ENCODE results near the gene PPP6R3. TPM values are rescaled to one million over a fixed set of nuclear protein-coding genes. Genes with fewer than 3 reads are reported as not detected.

The PPP6R3 gene
- polyA plus RNA-seq, 1 of the 3 experiments (the other 2 are of a cell fraction): 28.1 TPM

DNA sequence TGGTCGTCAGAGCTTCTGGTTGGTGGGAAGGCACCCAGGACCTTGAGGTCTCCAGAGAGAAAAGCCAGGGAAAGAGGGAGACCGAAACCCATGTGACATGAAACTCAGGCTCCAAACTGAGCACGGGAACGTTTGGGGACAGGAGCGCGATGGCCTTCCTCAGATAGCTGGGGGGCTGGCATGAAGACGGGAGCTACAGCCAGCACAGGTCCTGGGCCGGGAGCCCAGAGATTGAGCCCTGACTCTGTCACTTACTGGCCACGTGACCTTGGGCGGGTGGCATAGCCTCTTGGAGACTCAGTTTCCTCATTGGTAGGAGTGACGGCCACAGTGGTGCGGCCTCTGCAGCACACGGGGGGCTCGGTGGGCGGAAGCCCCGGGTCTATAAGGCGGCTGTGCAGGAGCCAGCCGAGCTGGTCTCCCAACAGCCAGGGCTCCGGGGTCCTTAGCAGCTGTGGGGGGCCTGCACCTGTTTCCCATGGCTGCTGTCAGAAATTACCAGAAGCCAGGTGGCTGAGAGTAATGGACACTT lies 36.4 kb upstream of the PPP6R3 start:
- H4K20me1 ChIP-seq (ENCODE audit: insufficient read depth): no peaks in the 10 kb centered on the region
- CTCF ChIA-PET: no interaction called here
- no peak for DNase-seq
- H3K27me3 ChIP-seq (ENCODE audit: insufficient read depth): no peaks in the 10 kb centered on the region
- 100% methylated on average over 11 of the region's 19 CpGs for WGBS (ENCODE audit: low lambda C conversion rate)
- no peaks in the 10 kb centered on the region; the same call in 1 of the 2 replicates for H3K9me3 ChIP-seq
- TF ChIP-seq, protein P1, sequence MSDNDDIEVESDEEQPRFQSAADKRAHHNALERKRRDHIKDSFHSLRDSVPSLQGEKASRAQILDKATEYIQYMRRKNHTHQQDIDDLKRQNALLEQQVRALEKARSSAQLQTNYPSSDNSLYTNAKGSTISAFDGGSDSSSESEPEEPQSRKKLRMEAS (IDR thresholded peaks at IDR 0.05; ENCODE audit: low read depth): no peak
- TF ChIP-seq TEAD4 (IDR thresholded peaks at IDR 0.05; ENCODE audit: borderline replicate concordance, insufficient read depth) (no peak), ELF1 (IDR thresholded peaks at IDR 0.05) (no peak), EZH2phosphoT487 (IDR thresholded peaks at IDR 0.05; ENCODE audit: borderline replicate concordance, low read depth) (no peak), RCOR1 (IDR thresholded peaks at IDR 0.05; ENCODE audit: low read length) (no peak), NFIC (IDR thresholded peaks at IDR 0.05; ENCODE audit: borderline replicate concordance) (no peak), FOXJ3 (CRISPR knock-in tag; IDR thresholded peaks at IDR 0.05) (no peak), YY1 (IDR thresholded peaks at IDR 0.05; ENCODE audit: low read depth) (no peak), SMC3 (IDR thresholded peaks at IDR 0.05; ENCODE audit: low read depth, low read length) (no peak), SIN3A (IDR thresholded peaks at IDR 0.05; ENCODE audit: borderline replicate concordance, low read depth, low read length) (no peak), TCF12 (IDR thresholded peaks at IDR 0.05) (no peak), TAF1 (IDR thresholded peaks at IDR 0.05; ENCODE audit: borderline replicate concordance, low read depth, low read length) (no peak)
- TF ChIP-seq, protein P2, sequence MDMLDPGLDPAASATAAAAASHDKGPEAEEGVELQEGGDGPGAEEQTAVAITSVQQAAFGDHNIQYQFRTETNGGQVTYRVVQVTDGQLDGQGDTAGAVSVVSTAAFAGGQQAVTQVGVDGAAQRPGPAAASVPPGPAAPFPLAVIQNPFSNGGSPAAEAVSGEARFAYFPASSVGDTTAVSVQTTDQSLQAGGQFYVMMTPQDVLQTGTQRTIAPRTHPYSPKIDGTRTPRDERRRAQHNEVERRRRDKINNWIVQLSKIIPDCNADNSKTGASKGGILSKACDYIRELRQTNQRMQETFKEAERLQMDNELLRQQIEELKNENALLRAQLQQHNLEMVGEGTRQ (IDR thresholded peaks at IDR 0.05; ENCODE audit: borderline replicate concordance, low read depth, low read length): no peak
- POLR2A ChIA-PET: no interaction called here
- no peak overlapping the region for H3K4me3 ChIP-seq (ENCODE audit: low read depth in 2 of 2, low read length in 1 of 2)
- no peak overlapping the region for H3K9ac ChIP-seq
- no peak overlapping the region for H3K27ac ChIP-seq (ENCODE audit: low read depth in 2 of 2, low read length in 1 of 2)
- H3K4me1 ChIP-seq (ENCODE audit: control insufficient read depth in 1 of 2, insufficient read depth in 2 of 2, low read depth in 1 of 2, low read length in 1 of 2): peaks cover 0 to 2% of the 10 kb centered on the region in 2 experiments; a peak in 1 of 4 replicates
- no peak overlapping the region for H2AFZ ChIP-seq (ENCODE audit: low read depth)
- H3K36me3 ChIP-seq (replicated peaks in 1 of 2; ENCODE audit: control insufficient read depth in 1 of 2, insufficient read depth in 2 of 2, low read length in 1 of 2): peaks cover 12 to 22% of the 10 kb centered on the region in 2 experiments
- no peak overlapping the region for H3K4me2 ChIP-seq
- no peaks in the 10 kb centered on the region for H3K79me2 ChIP-seq (ENCODE audit: insufficient read depth)
- H3F3A ChIP-seq (replicated peaks; ENCODE audit: insufficient read depth): no peaks in the 10 kb centered on the region
- no peaks in the 10 kb centered on the region for H3K9me2 ChIP-seq

DNA sequence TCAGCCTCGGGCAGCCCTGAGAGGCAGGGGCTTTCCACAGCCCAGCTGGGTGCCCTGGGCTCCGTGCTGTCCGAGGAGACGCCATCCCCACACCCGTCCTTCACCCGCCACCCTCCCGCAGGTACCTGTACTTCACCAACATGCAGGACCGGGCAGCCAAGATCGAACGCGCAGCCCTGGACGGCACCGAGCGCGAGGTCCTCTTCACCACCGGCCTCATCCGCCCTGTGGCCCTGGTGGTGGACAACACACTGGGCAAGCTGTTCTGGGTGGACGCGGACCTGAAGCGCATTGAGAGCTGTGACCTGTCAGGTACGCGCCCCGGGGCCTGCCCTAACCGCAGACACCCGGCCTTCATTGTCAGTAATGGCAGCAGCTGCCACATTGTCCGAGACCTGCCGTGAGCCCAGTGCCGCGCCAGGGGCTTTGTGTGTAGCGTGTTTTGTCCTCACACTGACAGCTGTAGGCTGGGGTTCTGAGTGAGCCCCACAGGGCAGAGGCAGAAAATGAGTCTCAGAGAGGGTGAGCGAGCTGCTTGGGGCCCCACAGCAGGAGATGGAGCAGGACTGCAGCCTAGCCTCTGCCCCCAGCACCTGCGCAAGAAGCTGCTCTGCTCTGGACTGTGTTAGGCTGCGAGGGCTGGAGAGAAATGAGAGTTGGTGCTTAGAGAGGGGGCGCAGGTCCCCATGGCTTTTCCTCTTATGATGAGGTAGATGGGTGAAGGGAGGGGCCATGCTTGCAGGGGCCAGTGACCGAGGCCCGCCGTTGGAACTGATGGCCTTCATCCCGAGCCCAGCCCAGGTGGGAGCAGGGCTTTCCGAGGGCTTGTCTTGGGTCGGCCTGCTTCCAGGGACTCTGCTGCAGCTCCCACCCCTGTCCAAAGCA lies 35.3 kb upstream of the PPP6R3 start:
- Histone ChIP-seq H3K27ac (ENCODE audit: low read depth in 2 of 2, low read length in 1 of 2) (no peak overlapping the region), H3F3A (replicated peaks; ENCODE audit: insufficient read depth) (no peaks in the 10 kb centered on the region), H3K9me3 (peaks cover 7% of the 10 kb centered on the region; the same call in 1 of the 2 replicates), H2AFZ (ENCODE audit: low read depth) (no peak overlapping the region), H3K9ac (no peak overlapping the region), H3K4me1 (ENCODE audit: control insufficient read depth in 1 of 2, insufficient read depth in 2 of 2, low read depth in 1 of 2, low read length in 1 of 2) (peaks cover 0 to 2% of the 10 kb centered on the region in 2 experiments; a peak in 1 of 4 replicates), H4K20me1 (ENCODE audit: insufficient read depth) (no peaks in the 10 kb centered on the region), H3K9me2 (no peaks in the 10 kb centered on the region), H3K27me3 (ENCODE audit: insufficient read depth) (no peaks in the 10 kb centered on the region), H3K79me2 (ENCODE audit: insufficient read depth) (no peaks in the 10 kb centered on the region), H3K4me3 (ENCODE audit: low read depth in 2 of 2, low read length in 1 of 2) (no peak overlapping the region), H3K4me2 (no peak overlapping the region), H3K36me3 (replicated peaks in 1 of 2; ENCODE audit: control insufficient read depth in 1 of 2, insufficient read depth in 2 of 2, low read length in 1 of 2) (peaks cover 23 to 31% of the 10 kb centered on the region in 2 experiments)
- ChIA-PET POLR2A (no interaction called here), CTCF (interaction anchor here (1.0 kb wide), 1 partner anchor 42 kb away, joined by 3 read pairs; no protein-coding TSS in a partner anchor)
- DNase-seq: no peak
- 92% methylated on average over 32 of the region's 40 CpGs for WGBS (ENCODE audit: low lambda C conversion rate)
- no peak for TF ChIP-seq EZH2phosphoT487 (IDR thresholded peaks at IDR 0.05; ENCODE audit: borderline replicate concordance, low read depth)
- TF ChIP-seq FOXM1 (IDR thresholded peaks at IDR 0.05; ENCODE audit: low read depth): no peak
- no peak for TF ChIP-seq CHD2 (IDR thresholded peaks at IDR 0.05; ENCODE audit: low read length, partially characterized antibody)
- no peak for TF ChIP-seq POLR2AphosphoS5 (IDR thresholded peaks at IDR 0.05; ENCODE audit: low read depth, low read length)
- TF ChIP-seq FOSL2 (IDR thresholded peaks at IDR 0.05; ENCODE audit: borderline replicate concordance, low read depth): no peak
- TF ChIP-seq, protein P3, sequence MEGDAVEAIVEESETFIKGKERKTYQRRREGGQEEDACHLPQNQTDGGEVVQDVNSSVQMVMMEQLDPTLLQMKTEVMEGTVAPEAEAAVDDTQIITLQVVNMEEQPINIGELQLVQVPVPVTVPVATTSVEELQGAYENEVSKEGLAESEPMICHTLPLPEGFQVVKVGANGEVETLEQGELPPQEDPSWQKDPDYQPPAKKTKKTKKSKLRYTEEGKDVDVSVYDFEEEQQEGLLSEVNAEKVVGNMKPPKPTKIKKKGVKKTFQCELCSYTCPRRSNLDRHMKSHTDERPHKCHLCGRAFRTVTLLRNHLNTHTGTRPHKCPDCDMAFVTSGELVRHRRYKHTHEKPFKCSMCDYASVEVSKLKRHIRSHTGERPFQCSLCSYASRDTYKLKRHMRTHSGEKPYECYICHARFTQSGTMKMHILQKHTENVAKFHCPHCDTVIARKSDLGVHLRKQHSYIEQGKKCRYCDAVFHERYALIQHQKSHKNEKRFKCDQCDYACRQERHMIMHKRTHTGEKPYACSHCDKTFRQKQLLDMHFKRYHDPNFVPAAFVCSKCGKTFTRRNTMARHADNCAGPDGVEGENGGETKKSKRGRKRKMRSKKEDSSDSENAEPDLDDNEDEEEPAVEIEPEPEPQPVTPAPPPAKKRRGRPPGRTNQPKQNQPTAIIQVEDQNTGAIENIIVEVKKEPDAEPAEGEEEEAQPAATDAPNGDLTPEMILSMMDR (IDR thresholded peaks at IDR 0.05): no peak
- TF ChIP-seq, protein P4, sequence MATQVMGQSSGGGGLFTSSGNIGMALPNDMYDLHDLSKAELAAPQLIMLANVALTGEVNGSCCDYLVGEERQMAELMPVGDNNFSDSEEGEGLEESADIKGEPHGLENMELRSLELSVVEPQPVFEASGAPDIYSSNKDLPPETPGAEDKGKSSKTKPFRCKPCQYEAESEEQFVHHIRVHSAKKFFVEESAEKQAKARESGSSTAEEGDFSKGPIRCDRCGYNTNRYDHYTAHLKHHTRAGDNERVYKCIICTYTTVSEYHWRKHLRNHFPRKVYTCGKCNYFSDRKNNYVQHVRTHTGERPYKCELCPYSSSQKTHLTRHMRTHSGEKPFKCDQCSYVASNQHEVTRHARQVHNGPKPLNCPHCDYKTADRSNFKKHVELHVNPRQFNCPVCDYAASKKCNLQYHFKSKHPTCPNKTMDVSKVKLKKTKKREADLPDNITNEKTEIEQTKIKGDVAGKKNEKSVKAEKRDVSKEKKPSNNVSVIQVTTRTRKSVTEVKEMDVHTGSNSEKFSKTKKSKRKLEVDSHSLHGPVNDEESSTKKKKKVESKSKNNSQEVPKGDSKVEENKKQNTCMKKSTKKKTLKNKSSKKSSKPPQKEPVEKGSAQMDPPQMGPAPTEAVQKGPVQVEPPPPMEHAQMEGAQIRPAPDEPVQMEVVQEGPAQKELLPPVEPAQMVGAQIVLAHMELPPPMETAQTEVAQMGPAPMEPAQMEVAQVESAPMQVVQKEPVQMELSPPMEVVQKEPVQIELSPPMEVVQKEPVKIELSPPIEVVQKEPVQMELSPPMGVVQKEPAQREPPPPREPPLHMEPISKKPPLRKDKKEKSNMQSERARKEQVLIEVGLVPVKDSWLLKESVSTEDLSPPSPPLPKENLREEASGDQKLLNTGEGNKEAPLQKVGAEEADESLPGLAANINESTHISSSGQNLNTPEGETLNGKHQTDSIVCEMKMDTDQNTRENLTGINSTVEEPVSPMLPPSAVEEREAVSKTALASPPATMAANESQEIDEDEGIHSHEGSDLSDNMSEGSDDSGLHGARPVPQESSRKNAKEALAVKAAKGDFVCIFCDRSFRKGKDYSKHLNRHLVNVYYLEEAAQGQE (IDR thresholded peaks at IDR 0.05; ENCODE audit: low read depth, low read length): no peak
- TF ChIP-seq, protein P1 (IDR thresholded peaks at IDR 0.05; ENCODE audit: low read depth): no peak
- TF ChIP-seq TAF1 (IDR thresholded peaks at IDR 0.05; ENCODE audit: borderline replicate concordance, low read depth, low read length): no peak

Data from SK-N-SH (cell line).